ENCODE measurements around the gene OSBPL2.

Gene OSBPL2

DNA sequence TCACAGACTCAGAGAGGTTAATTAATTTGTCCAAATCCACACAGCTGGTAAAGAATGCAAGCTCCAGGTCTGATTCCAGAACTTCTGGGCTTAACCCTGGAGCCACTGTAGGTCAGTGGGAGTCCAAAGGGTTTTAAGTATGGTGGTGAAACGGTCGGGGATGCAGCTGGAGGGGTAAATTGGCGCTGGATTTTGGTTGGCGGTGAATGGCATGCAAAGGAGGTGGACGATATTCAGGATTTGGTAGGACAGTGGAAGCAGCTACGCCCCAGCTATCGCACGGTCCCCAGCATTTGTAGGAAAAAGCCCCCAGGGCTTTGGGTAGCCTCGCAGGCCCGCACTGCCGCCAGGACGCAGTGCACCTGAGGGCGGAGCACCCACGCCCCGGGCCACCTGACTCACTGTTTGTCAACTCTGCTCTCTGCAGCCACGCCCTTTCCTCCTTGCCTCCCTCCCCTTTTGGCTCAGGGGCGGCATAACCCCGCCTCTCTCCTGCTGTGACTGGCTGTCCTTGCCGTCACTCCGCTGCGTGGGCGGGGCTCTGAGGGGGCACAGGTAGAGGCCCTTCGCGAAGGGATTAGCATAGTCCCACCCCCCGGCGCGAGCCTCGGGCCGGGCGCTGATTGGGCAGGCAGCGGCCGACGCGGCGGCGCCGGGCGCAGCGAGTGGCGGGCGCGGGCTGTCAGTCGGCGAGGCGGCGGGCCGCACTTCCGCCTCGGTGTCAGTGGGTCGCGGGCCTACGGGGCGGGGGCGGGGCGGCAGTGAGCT is at the start of gene OSBPL2:
Gene OSBPL2 (plus strand): TSS at position 721 of the 768 bp plus-strand sequence. CDS start 17,664 bp downstream, outside the sequence.
- peak; percentile 100 for DNase-seq

DNA sequence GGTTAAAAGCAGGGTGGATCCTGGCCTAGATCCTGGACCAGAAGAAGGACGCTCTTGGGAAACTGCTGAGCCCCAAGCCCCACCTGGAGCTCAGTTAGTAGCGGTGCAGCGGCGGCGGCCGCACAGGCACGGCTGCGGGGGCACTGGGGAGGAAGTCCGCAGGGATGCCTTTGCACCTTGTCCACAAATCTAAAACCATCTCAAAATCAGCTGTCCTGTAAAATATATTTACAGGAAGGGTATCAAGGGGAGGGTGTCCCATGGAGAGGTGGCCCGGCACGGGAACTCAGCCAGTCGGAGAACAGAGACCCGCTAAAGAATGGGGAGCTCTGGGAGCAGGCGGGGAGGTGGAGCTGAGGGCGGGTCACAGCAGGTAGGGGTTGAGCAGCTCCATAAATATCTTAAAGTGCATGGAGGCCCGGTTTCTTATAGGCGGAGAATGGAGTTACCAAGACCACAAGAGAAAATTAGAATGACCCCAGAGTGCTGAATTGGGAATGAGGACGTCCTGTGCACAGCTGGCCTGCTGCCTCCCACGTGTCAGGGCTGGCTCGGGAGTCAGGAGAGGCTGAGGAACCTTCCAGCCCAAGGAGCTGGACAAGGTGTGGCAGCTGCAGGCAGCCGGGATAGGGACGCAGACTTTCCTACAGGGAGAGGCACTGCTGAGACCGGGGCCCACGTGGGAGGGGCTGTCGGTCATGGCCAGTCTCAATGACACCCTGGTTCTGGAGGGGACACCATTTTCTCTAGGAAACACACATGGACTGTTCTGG is 47.5 kb upstream of the OSBPL2 start:
- no peak for DNase-seq

DNA sequence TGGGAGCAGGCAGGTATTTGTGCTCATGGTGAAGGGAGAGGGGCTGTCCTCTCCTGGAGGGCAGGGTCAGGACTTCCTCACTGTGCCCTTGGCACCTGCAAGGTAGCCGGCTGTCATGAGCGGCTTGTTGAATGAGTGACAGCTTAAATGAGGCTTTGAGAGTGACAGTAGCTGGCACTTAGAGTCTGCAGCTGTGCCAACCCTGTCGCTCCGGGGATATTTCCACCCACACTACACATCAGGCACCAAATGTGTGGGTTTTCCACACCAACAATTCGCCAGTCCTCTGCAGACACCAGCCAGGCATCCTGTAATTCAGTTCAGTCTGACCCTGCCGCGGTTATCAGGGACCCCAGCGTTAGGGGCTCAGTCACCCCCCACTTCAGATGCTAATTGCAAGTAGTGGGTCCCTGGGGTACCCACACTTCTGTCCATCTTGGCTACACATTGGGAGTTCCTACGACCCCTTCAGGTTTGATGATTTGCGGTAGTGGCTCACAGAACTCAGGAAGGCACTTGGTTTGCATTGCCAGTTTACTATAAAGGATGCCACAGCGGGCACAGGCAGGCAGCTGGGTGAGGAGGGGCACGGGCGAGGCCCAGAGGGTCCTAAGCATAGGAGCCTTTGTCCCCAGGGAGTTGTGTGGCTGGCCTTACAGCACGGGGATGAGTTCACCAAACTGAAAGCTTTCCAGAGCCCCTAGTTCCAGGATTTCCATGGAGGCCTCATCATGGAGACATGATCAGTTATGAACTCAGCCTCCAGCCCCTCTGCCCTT is 46.4 kb upstream of the OSBPL2 start:
- no peak for DNase-seq

GRCh38 chr20:62192635-62193034 is 45.7 kb upstream of the OSBPL2 start:
- no peak for DNase-seq

DNA sequence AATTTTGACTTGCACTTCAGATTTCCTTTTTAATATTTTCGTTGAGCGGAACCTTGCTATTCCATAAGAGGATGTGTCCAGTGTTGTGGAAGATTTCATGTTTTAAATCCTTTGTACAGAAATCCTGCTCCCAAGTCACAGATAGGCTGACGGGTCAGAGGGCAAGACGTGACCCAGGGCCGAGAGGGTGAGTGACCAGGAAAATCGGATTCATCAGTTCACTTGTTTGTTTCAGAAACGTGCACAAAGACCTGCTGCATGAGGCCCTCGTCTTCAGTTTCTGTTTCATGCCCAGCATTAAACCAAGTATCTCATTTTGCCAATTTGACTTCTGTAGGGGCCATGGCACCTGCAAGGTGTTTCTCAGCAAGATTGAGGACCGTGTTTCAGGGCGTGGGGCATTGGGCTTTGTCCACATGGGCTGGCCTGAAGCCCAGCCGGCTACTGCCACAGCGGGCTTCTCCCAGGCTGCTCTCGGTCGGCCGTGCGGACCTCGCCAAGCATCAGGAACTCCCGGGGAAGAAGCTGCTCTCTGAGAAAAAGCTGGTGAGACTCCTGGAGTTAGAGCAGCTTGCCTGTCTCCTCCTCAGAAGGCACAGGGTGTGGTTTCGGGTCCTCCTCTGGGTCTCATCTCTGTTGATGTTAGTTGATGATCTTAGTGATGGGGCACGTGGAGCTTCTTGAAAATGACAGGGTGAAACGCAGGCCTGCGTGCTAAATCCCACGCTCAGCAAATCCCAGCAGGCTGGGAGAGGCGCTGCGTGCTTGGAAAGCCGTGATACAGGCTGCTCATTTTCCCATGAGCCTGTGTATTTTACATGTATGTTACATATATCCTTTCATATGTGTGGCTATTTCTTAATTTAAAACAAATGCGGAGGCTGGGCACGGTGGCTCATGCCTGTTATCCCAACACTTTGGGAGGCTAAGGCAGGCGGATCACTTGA is 45.0 kb upstream of the OSBPL2 start:
- DNase-seq: no peak

- DNase-seq: no peak
These were observed 43.3 kb upstream of the OSBPL2 start for GRCh38 chr20:62195075-62195405.

DNA sequence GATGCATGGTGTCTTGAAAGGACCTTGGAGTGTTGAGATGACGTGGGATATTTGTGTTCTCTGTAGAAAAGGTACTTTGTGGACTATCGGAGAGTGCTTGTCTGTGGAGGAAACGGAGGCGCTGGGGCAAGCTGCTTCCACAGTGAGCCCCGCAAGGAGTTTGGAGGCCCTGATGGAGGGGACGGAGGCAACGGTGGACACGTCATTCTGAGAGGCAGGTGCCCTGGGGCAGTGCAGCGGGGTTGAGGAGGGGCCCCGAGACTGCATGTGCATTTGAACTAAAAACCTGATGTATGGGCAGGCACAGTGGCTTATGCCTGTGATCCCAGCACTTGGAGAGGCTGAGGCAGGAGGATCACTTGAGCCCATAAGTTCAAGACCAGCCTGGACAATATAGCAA is 42.6 kb upstream of the OSBPL2 start:
- DNase-seq: no peak

DNA sequence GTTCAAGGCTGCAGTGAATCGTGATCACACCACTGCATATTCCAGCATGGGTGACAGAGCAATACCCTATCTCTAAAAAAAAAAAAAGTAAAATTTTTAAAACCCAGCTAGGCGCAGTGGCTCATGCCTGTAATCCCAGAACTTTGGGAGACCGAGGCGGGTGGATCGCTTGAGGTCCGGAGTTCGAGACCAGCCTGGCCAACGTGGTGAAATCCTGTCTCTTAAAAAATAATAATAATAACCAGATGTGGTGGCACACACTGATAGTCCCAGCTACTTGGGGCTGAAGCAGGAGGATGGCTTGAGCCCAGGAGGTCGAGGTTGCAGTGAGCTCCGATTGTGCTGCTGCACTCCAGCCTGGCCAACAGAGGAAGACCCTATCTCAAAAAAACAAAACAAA is 42.0 kb upstream of the OSBPL2 start:
- no peak for DNase-seq

- DNase-seq: no peak
These were observed 41.0 kb upstream of the OSBPL2 start for GRCh38 chr20:62197311-62197710.

DNA sequence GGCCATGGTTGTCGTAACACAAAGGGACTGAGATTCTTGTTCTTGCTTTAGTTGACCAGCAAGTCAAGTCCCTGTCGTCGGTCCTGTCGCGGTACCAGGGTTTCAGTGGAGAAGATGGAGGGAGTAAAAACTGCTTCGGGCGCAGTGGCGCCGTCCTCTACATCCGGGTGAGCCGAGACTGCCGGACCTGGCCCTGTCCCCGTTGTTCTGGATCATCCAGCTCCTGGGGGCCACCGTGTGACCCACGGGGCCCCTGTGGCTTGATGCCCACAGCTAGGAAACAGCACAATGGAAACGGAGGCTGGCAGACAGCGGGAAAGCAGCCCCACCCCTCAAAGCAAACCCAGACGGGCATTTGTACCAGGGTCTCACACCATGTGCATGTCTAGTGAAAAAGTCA is 40.5 kb upstream of the OSBPL2 start:
- DNase-seq: no peak

- no peak for DNase-seq
These were observed 39.8 kb upstream of the OSBPL2 start for GRCh38 chr20:62198496-62198895.

DNA sequence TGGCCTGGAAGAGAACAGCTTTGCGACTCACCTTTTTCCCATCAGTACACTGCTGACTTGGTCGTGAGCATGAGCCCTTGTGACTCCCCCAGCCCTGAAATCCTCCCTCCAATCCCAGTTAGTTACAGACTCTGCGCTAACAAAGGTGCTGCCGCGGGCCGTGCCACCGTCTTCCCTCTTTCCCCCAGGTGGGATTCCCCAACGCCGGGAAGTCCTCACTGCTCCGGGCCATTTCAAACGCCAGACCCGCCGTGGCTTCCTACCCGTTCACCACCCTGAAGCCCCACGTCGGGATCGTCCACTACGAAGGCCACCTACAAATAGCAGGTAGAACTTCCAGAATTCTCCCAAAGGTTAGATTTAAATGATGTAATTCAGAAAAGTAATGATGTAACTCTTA is 39.4 kb upstream of the OSBPL2 start:
- DNase-seq: no peak

DNA sequence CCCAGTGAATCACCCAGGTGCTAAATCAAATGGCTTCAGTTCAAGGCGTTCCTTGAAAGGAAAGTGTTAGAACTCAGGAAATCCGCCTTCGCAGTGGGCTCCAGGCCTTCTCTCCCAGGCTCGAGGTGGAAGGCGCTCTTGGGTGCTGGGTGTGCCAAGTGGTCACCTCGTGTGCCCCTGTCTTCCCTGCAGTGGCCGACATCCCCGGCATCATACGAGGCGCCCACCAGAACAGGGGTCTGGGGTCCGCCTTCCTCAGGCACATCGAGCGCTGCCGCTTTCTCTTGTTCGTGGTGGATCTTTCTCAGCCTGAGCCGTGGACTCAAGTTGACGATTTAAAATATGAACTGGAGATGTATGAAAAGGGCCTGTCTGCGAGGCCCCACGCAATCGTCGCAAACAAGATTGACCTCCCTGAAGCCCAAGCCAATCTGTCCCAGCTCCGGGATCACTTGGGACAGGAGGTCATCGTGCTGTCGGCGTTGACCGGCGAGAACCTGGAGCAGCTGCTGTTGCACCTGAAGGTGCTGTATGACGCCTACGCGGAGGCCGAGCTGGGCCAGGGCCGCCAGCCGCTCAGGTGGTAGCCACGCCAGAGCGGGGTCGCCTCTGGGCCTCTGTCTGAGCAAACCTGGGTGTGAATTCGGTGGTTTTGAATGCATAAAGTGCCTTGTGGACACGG is 37.7 kb upstream of the OSBPL2 start:
- DNase-seq: no peak

GRCh38 chr20:62201173-62202082 is 36.9 kb upstream of the OSBPL2 start:
- no peak for DNase-seq

DNA sequence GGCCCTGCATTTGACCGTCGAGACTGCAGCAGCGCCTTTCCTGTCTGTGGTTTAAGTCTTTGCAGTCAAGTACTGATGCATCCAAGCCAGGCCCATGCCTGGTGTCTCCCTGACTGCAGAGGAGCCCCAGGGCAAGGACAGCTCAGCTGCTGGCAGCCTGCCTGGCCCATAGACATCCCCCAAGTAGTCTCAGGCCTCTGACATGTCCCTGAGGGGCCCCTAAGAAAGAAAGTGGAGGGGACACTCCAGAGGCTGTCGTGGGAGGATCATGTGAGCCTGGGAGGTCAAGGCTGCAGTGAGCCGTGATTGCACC is 36.3 kb upstream of the OSBPL2 start:
- DNase-seq: no peak

GRCh38 chr20:62202676-62203377 is 35.5 kb upstream of the OSBPL2 start:
- DNase-seq: no peak

GRCh38 chr20:62203378-62204030 is 34.8 kb upstream of the OSBPL2 start:
- no peak for DNase-seq

- no peak for DNase-seq
These were observed 32.5 kb upstream of the OSBPL2 start for GRCh38 chr20:62205618-62206387.

- DNase-seq: no peak
These were observed 31.9 kb upstream of the OSBPL2 start for GRCh38 chr20:62206388-62206775.

All from activated CD4-positive, alpha-beta T cell treated with anti-CD3 and anti-CD28 coated beads, Interleukin-2, amount 50 U/mL, for 16 hours (primary cell).